NK-92 (cell line): ENCODE data around the gene FGG.

Experiments used
- DNase-seq: peaks from one replicate; lab custom pipeline; 2025; ENCODE audit not compliant: unreplicated experiment; lab: John Stamatoyannopoulos, UW

The FGG gene

DNA sequence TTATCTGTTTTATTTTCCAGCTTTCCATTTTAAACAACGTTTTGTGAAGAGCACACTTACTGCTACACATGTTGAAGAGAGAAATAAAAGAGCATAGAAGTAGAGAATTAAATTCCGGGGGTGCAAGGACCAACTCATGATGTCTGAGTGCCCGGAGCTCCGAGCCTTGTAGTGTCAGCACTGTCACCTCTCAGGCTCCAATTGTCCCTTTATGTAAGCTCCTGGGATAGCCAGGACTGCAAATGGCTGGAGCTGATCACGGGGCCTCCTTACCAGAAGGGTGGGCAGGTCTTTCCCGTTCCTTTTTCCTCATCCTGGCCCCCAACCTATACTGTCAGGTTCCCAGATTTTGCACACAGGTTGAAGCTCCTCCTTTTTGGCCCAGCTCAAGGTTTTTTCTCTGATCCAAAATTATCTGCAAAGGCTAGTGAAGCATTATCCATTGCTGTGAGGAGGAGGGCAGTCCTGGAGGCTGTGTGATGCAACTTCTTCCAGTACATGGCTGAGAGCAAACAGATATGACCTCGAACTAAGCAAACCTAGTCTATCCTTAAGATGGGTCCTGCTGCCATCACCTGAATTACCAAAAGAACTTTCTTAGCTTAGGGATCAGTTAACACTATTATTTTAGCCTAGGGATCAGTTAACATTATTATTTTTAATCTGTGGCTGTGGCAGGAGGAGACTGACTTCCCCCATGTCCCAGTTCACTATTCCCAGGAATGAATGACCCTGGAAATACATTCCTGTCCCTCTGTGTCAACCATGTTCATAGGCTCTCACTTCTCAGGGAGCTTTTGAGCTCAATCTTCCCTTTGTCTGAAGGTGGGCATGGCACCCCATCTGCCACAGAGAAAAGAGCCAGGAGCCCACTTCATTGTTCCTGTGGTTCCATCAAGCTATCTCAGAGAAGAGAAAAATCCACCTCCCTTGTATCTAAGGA lies at the start of gene FGG:
Gene FGG, minus strand, starts transcription at position 185 of the 943 bp plus-strand sequence. Its CDS starts 47 bp downstream, at position 138.
- no peak for DNase-seq

DNA sequence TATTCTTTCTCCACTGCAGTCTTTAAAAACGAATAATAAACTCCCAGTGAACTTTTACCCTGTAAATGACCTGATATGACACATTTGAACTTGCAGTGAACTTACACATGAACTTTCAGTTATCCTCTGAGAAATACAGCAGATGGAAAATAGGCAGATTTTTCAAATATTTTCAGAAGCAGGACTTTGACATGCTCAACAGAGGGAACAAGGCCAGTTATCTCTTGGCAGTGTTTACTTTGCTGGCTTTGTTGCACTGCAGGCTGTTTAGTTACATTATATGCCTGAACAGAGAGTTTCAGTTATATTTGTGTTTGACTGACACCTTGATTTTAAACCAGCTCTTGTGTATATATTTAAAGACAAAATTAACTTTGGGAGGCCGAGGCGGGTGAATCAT lies 47.6 kb upstream of the FGG start:
- no peak for DNase-seq

DNA sequence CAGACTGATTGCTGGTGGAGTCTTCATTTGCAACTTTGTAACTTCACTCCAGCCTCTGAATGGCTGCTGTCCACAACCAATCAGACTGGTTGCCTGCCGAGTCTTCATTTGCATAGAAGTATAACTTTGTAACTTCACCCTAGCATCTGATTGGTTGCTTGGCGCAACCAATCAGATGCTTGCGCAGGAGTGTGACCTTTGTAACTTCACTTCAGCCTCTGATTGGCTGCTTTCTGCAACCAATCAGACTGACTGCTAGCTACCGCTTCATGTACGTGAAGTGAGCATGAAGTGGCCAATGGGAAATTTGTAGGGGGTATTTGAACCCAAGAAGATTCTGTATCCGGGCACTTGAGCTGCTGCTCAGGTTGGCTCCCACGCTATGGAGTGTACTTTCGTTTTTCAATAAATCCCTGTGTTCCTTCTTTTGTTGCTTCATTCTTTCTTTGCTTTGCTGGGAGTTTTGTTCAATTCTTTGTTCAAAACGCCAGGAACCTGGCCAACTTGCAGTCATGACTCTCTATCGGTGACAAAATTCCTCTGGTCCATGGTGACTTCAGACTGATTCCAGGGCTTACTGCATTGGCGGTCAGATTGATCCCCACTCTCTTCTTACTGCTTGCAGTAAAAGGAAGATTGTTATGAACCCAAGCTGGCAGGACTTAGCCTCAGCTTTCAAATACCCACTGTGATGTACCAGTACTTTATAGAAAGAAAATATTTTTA lies 46.4 kb upstream of the FGG start:
- no peak for DNase-seq

DNA sequence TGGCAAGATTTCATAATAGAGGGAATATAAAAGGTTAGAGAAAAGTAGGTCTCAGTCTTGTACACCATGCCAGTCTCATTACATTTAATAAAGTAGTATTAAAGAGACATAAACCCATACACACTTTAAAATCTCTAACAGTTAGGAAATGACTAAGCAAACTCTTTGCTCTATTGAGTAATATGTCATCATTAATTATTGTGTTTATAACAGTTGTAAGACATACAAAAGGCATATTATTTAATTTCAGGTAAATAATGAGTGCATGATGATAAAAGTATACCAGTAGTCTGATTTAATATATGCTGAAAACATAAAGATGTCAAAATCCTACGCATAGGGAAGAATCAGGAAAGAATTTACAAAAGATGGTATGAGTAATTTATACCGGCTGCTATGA lies 31.0 kb upstream of the FGG start:
- DNase-seq: no peak

DNA sequence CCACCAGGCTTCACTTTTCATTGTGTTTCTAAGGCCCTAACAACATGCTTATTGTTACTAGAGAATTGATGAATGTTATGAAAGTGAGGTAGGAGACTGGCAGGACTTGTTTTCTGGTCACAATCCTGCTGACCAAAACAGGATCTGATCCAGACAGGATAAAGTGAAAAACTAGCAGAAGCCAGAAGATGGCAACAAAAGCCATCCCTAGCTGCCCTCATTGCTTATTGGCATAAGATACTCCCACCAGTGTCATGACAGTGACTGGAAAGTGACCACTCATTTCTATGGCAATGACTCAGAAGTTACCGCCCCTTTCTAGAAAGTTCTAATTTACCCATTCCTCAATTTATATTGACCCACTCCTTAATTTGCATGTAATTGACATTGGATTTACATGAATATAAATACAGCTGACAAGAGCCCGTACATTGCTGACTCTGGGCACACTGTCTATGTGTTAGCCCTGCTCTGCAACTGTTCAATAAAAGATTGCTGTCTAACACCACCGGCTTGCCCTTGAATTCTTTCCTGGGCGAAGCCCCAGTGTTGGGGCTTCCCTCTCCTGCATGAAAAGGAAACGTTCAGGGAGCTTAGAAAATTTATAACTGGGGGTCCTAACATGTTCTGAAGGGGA lies 30.0 kb upstream of the FGG start:
- DNase-seq: no peak

DNA sequence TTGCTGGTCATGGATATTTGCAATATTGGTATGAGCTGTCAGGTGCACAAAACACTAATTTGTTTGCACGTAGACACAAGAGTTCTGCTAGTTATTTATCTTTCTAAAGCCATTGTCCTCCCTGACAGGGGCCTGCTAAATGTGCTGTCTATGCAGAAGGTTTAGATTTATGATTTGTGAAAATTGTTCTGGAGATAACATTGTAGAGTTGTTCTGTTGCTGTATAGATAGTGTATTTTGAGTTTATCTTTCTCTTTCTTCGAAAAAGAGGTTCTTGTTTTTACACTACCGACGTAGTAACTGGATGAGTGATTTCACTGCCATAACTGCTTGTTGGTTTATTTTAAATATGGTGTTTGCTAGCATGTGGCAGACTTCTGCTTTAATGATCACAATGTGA lies 28.5 kb upstream of the FGG start:
- no peak for DNase-seq

DNA sequence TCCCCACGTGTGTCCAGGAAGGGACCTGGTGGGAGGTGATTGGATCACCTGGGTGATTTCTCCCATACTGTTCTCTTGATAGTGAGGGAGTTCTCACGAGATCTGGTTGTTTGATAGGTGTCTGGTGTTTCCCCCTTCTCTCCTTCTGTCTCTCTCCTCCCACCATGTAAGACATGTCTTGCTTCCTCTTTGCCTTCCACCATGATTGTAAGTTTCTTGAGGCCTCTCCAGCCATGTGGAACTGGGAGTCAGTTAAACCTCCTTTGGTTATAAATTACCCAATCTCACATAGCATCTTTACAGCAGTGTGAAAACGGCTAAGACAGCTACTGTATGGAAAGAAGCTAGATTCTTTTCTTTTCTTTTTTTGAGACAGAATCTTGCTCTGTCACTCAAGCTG lies 21.6 kb upstream of the FGG start:
- no peak for DNase-seq

DNA sequence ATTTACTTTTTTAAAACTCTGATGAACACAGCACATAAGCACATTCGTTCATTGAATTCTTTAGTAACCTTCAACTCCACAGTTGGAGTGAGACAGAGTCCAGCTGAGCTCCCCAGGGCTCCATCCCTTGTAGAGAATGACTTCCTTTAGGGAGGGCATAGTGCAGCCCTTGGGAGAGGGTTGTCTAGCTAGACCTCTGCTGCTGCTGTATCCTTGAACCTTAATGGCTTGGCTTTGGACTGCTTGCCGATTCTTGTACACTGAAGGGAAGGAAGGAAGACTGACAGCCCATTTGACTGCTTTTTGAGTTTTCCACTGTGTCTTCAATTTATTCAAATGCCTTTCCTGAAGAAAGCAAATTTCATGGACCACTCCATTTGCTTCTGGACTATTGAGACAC lies 19.4 kb upstream of the FGG start:
- no peak for DNase-seq

DNA sequence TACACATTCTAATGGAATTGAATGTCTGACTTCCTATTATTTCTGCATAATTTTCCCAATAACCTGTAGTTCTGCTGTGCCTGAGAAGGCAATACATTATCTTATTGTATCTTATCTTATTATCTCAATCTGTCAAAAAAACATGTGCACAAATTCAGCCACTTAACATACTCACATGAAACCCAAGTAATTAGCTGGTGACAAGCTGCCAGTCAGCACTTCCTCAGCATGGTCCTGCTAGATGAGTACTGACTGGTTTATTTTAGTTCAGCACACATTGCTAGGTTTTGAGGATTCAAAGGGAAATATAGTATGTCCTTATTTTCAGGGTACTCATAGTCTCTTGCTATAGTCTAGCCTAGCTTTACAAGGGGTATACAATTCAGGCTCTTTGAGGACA lies 17.9 kb upstream of the FGG start:
- no peak for DNase-seq

DNA sequence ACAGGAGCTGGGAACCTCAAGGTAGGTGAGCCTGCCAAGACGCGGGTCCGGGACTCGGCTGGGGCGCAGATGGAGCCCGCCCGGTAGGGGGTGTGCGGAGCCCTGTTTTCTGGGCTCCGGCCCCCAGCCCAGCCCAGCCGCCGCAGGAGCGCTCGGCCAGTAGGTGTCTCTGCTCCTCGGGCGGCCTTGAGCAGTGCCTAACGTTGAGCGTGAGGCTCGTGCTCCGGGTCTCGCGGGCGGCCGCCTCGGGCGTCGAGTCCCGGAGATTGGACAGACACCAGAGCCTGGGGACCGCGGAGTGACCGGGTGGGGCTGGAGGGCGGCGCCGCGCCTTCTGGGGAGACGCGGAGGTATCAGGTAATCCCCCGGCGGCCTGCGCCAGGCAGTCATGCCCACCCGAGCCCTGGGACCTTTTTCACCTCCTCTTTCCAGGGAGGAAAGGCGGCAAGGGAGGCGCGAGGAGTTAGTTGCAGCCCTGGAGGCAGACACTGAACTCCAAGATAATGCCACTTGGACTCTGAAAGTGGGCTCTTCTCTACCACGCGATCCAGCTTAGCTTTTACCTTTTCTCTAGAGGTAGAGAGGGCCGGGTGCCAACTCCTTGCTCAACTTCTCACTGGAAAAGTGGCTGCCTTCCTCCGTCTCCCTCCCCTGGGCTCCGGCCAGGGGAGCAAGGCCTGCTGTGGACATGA lies 14.5 kb upstream of the FGG start:
- no peak for DNase-seq

DNA sequence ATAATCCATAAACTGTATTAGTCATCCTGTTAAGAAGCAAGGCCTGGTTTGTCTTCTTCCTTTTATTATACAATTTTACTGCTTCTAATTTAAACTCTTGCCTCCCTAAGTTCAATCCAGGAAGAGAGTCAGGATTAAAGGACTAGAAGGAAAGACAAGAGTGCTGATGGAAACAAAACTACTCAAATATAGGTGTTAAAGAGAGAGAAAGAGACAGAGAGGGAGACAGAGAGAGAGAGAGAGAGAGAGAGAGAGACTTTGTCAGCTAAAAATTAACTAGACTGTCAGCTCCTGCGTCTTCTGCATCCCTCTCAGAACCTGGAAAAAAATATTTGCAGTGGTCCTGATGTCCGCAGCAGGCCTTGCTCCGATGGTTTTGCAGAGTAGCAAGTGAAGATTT lies 13.5 kb upstream of the FGG start:
- no peak for DNase-seq

DNA sequence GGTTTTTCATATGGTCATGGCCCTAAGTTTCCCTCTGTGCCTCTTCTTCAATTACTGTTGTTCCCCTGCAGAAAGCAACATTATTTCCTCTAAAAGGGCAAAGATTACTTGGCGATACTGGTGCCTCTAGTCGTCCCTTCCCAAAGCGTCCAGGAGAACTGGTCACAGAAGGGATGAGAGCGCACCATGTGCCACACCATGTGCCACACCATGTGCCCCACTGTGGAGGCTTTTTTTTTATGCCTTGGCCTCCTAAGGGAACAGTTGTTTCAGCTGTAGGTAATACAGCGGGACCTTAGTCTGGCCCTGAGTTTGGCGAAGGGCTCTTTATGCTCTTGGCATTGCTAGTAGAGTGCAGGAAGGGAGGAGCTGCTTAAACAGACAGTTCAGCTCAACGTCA lies 11.5 kb upstream of the FGG start:
- DNase-seq: no peak

DNA sequence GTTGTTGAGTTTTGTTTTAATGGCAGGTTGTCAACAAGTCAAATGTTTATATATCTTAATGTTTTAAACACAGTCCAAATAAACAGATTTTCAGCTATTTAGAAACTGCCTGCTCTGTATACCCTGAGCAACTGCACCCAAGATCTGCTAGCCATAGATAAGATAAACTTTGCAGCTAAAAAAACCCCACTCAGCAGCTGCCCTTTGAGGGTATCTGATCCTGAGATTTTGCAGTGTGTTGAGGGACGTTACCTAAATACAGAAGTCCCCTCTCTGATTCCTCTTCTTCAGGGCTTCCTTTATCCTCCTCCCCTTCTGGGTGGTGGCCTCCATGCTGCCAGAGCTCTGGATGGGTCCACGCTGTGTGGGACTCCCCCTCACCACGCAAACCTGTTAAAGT lies 11.0 kb upstream of the FGG start:
- no peak for DNase-seq

DNA sequence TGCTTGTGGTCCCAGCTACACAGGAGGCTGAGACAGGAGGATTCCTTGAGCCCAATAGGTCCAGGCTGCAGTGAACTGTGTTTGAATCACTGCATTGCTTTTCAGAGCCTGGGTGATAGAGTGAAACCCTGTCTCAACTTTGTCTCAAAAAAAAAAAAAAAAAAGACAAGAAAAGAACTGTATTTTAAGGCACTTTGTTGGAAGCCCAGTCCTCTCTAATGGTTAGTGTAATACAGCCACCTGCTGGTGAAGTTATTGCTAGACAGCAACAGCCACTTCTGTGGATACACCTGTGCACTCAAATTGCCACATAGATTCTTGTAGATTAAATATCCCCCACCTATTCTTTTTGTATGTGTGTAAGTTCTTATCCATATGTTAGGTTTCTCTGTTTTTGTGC lies 10.1 kb upstream of the FGG start:
- DNase-seq: no peak

DNA sequence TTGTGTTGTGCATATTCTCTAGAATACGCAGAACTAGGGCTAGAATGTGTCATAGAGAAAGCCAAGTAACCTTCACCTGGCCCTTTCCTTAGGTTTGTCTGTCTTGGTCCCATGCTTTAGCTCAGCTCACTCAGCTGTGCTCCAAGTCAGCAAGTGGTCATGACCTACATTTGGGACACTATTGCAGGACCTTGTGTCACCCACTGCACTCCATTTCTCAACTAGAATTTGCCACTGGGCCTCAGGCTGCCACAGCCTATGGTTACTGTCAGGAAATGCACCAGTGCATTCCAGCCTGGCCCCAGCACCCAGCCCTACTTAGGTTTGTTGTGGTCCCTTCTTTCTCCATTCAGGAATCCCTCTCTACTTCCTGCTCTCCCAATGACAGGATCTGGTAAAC lies 7.7 kb upstream of the FGG start:
- DNase-seq: no peak

DNA sequence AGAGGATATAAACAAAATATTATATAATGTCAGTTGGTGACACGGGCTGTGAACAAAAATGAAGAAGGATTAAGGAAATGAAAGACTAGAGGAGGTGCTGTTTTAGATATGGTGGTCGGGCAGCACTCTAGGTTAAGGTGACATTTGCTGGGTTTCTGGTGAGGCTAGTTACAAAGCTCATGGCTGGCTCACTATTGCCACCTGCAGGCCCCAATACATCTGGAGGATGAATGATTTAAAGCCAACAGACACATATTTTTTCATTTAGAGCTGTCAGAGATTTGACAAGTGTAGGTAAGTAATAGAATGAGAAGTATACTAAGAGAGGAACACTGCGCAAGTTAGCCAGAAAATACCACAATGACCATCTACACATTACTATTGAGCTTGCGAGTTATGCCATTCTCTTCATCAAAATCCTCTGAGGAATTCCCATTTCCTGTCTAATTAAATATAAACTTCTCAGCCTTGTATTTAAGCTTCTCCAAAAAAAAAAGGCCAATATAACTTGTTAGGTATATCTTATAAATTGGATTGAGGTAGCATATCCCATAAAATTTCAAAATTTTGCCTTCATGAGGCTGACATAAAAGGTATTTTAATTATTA lies 6.4 kb upstream of the FGG start:
- no peak for DNase-seq

DNA sequence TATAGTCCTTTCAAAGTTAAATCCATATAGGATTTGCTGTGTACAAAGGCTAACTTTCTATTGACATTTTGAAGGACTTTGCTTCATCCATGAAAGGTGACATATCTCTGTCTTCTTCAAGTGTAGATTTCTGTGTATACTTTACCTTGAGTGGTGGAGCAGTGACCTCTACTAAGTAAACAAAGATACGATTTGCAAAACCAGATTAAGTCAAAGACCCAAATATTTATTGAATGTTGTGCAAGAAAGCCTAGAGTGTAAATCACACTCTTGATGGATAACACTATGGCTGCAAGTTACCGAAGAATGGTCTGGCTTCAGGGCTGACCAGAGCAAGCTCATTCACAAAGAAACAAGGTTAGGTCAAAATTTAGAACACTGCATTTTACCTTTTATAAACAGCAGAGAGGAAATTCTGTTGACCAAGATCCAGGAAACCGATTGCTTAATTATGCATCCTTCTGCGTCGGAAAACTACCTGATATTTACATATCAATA lies 5.4 kb upstream of the FGG start:
- DNase-seq: no peak

DNA sequence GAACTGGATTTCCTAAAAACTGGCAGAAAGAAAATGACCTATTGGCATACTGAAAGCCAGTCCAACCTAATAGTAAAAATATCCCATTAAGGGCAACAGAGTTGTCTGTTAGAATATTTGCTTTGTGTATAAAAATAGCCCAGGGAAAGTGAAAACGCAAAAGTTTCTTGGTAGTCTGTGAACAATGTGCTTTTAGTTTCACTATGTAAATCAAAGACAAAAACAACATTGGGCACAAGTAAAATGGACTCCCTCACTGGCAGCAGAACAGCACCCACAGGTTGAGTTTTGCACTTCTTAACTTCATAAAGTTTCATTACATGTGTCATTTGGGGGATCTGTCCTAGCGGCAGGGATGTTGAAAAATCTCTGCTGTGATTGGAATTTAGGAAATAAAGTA lies 4.3 kb upstream of the FGG start:
- no peak for DNase-seq

DNA sequence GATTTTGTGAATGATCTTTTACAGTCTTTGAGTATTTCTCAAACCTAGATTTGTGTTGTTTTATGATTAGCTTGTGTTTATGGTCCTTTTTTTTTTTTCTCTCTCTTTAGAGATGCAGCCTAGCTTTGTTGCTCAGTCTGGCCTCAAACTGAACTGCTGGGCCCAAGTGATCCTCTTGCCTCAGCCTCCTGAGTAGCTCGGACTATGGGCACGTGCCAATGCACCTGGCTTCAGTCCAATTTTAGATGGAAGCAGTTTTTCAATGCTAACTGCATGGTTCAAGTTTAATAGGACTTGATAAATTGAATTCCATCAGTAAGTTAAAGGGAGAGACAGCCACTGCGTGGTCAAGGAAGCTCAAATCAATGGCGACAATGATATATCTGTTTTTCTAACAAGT lies 3.8 kb upstream of the FGG start:
- no peak for DNase-seq

DNA sequence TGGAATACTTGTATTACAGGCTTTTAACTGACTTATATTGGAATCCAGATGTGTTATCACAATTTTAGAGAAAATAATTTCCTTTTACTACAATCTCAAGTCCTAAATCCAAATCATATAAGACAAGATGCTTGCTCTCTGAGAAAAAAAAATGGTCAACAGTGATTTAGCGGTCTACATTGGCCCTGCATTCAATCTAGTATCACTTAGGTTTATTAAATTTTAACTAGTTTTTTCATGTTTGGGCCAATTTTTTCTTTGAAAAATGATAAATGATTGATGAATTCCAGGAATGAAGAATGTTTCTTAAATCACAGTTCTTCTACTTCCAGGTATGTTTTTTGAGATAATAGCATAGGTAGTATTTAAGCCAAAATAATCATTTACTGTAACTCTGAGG lies 2.8 kb upstream of the FGG start:
- DNase-seq: no peak

DNA sequence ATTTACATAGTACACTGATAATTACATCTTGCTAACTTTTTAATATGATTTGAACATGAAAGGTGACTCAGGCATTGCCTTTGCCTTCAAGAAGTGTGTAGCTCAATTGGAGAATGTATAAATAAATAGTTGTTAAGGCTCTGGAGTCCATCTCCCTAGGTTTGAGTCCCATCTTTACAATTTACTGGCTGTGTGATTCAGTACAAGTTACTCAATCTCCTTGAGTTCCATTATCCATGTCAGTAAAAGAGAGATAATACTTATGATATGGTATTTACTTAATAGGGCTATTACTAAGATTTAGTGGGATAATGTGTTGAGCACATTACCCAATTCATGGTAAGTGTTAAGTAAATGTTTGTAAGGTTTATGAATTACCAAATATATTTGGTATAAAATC lies 1.9 kb upstream of the FGG start:
- DNase-seq: no peak
